Lower leg skin (tissue), 3 donors: Measurements from ENCODE around the gene RRP15.

ENCODE experiments used
- POLR2A ChIP-seq, 2 donors: fragments of 450-650 bp; IDR thresholded peaks; one replicate each; pipeline ENCODE4 v1.6.1; 2016 to 2017; ENCODE audit warnings: antibody characterized with exemption in 2 of 2, mild to moderate bottlenecking in 1 of 2, moderate library complexity in 1 of 2
- TF ChIP-seq, protein P1 (sequence below), 3 donors: fragments of 450-650 bp; IDR thresholded peaks; one replicate each; pipeline ENCODE4 v1.5.1; 2016; ENCODE audit warnings: antibody characterized with exemption in 3 of 3, mild to moderate bottlenecking in 3 of 3, moderate library complexity in 2 of 3

DNA sequence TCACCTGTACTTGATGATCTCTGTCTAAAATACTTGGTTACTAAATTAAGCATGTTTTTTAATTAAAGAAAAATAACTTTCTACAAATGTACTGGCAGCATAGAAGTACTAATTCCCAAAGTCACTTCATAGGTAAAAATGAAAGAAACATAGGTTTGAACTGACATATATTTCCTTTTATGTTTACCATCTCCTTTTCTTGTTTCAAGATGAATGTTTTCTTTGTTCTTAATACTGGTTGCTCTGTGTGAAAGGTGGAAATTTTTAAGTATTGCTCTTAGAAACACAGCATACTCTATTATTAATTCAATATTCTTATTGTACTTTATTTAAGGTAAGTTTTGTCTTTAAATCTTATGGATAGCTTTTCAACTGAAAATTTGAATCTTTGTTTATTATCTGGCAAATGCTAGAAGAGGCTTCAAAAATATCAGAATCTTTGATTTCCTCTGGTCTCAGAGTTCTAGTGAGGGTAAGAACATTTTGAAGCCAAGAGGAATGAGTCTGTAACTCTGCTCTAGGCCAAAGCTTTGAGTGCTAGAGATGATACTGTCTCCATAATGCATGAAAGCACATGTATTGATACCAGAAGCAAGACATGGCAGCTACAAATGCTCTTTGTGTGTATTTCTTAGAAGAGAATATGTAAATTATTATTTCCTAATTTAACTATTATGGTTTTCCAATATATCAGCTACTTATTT lies 18.2 kb downstream of the RRP15 start:
- TF ChIP-seq, protein P1, sequence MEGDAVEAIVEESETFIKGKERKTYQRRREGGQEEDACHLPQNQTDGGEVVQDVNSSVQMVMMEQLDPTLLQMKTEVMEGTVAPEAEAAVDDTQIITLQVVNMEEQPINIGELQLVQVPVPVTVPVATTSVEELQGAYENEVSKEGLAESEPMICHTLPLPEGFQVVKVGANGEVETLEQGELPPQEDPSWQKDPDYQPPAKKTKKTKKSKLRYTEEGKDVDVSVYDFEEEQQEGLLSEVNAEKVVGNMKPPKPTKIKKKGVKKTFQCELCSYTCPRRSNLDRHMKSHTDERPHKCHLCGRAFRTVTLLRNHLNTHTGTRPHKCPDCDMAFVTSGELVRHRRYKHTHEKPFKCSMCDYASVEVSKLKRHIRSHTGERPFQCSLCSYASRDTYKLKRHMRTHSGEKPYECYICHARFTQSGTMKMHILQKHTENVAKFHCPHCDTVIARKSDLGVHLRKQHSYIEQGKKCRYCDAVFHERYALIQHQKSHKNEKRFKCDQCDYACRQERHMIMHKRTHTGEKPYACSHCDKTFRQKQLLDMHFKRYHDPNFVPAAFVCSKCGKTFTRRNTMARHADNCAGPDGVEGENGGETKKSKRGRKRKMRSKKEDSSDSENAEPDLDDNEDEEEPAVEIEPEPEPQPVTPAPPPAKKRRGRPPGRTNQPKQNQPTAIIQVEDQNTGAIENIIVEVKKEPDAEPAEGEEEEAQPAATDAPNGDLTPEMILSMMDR (IDR thresholded peaks at IDR 0.05): no peak
- no peak for TF ChIP-seq POLR2A (IDR thresholded peaks at IDR 0.05)
